Measurements from ENCODE around the gene PDLIM5. TPM values are rescaled to one million over a fixed set of nuclear protein-coding genes. Genes with fewer than 3 reads are reported as not detected.

The PDLIM5 gene
- total and polyA plus RNA-seq, 9 donors, result 154 to 282 (median 221) TPM

DNA sequence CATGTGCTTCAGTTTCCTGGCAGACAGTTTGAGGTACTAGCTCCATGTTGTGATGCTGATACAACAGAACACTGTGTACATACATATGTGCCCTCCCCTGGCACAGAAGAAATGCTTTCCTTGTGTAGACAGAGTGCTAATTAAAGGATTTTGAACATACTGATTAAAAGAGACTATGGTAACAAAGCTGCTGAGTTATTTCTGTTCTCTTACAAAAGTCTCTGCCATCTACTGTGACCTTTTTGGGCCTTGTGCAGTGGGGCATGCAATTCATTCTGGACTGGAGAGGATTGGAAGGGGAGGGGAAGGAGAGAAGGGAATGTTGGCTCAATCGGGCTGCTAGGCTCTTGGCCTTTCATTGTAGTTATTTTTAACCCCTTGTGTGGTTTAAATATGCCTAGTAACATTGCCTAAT is 6.0 kb downstream of the PDLIM5 start:
- H3K9me3 ChIP-seq (replicated peaks; ENCODE audit: control insufficient read depth, low read depth, low read length), result no peaks in the 10 kb centered on the region
- peak overlapping the region; percentile 39 for H3K27ac ChIP-seq (ENCODE audit: low read length)
- H3K36me3 ChIP-seq (ENCODE audit: control insufficient read depth, insufficient read depth, low read length), result no peaks in the 10 kb centered on the region
- peak; percentile 52 for DNase-seq
- peaks cover 5% of the 10 kb centered on the region for H3K4me1 ChIP-seq (ENCODE audit: control insufficient read depth, insufficient read depth, low read length)
- no peaks in the 10 kb centered on the region for H3K27me3 ChIP-seq (ENCODE audit: control insufficient read depth, insufficient read depth, low read length)
- H3K4me3 ChIP-seq (ENCODE audit: low read length), result no peak overlapping the region
- 0% methylated on average over 1 of the region's 1 CpG for WGBS (ENCODE audit: insufficient coverage)

DNA sequence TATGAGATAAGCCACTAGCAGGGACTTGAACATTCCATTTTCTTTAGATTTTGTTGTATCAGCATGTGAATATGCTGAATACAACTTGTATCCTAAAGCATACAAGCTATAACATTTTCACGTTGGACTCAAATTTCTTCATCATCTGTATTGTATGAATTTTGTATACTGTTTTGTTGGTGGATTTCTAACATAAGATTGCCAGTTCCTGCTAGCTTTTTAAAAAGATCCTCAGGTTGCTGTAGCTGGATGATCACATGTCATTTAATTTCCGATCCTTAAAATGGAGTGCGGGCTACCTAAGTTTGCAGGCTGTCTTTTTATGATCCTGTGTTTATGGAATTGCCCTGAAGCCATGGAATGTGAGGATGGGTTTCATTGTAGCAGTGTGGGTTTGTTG is 6.9 kb downstream of the PDLIM5 start:
- H3K4me3 ChIP-seq (ENCODE audit: low read length), result no peak overlapping the region
- no peaks in the 10 kb centered on the region for H3K27me3 ChIP-seq (ENCODE audit: control insufficient read depth, insufficient read depth, low read length)
- no peak for DNase-seq
- H3K4me1 ChIP-seq (ENCODE audit: control insufficient read depth, insufficient read depth, low read length), result peaks cover 5% of the 10 kb centered on the region
- H3K36me3 ChIP-seq (ENCODE audit: control insufficient read depth, insufficient read depth, low read length), result no peaks in the 10 kb centered on the region
- no peaks in the 10 kb centered on the region for H3K9me3 ChIP-seq (replicated peaks; ENCODE audit: control insufficient read depth, low read depth, low read length)
- no peak overlapping the region for H3K27ac ChIP-seq (ENCODE audit: low read length)
- WGBS (ENCODE audit: insufficient coverage), result 80% methylated on average over 1 of the region's 3 CpGs

GRCh38 chr4:94459462-94460161 is 7.9 kb downstream of the PDLIM5 start:
- no peak overlapping the region for H3K4me3 ChIP-seq (ENCODE audit: low read length)
- no peaks in the 10 kb centered on the region for H3K27me3 ChIP-seq (ENCODE audit: control insufficient read depth, insufficient read depth, low read length)
- DNase-seq, result peak; percentile 57
- no peaks in the 10 kb centered on the region for H3K36me3 ChIP-seq (ENCODE audit: control insufficient read depth, insufficient read depth, low read length)
- H3K4me1 ChIP-seq (ENCODE audit: control insufficient read depth, insufficient read depth, low read length), result peaks cover 5% of the 10 kb centered on the region
- no peak overlapping the region for H3K27ac ChIP-seq (ENCODE audit: low read length)
- H3K9me3 ChIP-seq (replicated peaks; ENCODE audit: control insufficient read depth, low read depth, low read length), result no peaks in the 10 kb centered on the region
- WGBS (ENCODE audit: insufficient coverage), result no CpG with 5 or more reads among the region's 4 CpGs

DNA sequence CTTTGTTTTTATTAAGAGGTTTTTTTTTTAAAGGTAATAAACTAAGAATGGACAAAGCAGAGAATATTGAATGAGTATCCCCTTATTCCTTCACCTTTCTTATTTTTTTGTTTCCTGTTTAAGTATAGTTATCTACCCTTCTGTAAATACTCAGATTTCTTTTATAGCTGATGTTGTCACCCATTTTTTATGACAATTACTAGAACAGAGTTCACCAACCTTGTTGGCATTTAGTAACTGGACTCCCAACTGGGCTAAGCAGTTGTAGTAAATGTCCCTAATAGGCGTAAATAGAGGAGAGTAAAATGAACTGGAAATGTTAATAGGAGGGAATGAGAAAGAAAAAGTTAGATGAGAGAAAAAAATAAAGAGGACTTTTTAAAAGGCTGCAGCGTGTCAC is 9.8 kb downstream of the PDLIM5 start:
- no peak for DNase-seq
- 100% methylated on average over 2 of the region's 2 CpGs for WGBS (ENCODE audit: insufficient coverage)
- Histone ChIP-seq H3K4me1 (ENCODE audit: control insufficient read depth, insufficient read depth, low read length) (peaks cover 5% of the 10 kb centered on the region), H3K27ac (ENCODE audit: low read length) (no peak overlapping the region), H3K4me3 (ENCODE audit: low read length) (no peak overlapping the region), H3K27me3 (ENCODE audit: control insufficient read depth, insufficient read depth, low read length) (no peaks in the 10 kb centered on the region), H3K36me3 (ENCODE audit: control insufficient read depth, insufficient read depth, low read length) (peaks cover 2% of the 10 kb centered on the region), H3K9me3 (replicated peaks; ENCODE audit: control insufficient read depth, low read depth, low read length) (no peaks in the 10 kb centered on the region)

DNA sequence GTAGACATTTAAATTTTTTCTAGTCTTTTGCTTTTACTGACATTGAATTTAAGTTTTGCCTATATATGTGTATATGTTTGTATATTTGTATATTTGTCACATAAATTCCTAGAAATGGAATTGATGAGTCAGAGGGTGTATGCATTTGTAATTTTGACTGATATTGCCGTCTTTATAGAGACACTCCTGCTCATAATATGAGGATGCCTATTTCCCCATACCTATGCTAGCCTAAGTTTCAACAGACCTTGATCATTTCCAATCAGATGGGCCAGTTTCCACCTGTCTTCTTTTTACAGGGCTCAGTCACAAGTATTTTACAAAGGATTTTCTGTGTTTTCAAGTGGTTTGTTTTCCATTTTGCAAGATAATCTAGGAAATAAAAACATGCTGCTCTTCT is 10.8 kb downstream of the PDLIM5 start:
- no CpG with 5 or more reads among the region's 1 CpG for WGBS (ENCODE audit: insufficient coverage)

DNA sequence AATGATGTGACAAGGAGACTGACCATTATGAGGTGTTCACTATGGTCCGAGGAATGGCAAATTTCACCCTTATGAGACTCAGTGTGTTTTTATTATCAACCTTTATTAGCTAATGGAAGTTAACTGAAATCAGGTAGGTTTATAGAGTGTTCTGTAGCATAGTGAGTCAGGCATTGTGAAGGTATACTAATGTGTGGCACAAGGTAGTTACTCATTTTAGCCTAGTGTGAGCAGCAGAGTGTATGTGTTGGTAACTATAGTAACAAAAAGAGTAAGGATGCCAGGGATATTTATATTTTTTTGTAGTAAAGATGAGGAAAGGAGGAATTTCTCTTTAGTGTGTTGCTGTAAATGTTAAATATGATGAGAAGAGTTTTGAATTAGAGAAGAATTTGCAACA is 12.0 kb downstream of the PDLIM5 start:
- Histone ChIP-seq H3K27ac (ENCODE audit: low read length) (no peak overlapping the region), H3K4me1 (ENCODE audit: control insufficient read depth, insufficient read depth, low read length) (peaks cover 2% of the 10 kb centered on the region), H3K36me3 (ENCODE audit: control insufficient read depth, insufficient read depth, low read length) (peaks cover 2% of the 10 kb centered on the region), H3K9me3 (replicated peaks; ENCODE audit: control insufficient read depth, low read depth, low read length) (no peaks in the 10 kb centered on the region), H3K27me3 (ENCODE audit: control insufficient read depth, insufficient read depth, low read length) (no peaks in the 10 kb centered on the region), H3K4me3 (ENCODE audit: low read length) (no peak overlapping the region)
- DNase-seq, result no peak
- WGBS (ENCODE audit: insufficient coverage), result no CpG with 5 or more reads among the region's 1 CpG

More for the DNA sequence above, 10.8 kb downstream of the PDLIM5 start:
- Histone ChIP-seq H3K27me3 (ENCODE audit: control insufficient read depth, insufficient read depth, low read length) (no peaks in the 10 kb centered on the region), H3K4me3 (ENCODE audit: low read length) (no peak overlapping the region), H3K4me1 (ENCODE audit: control insufficient read depth, insufficient read depth, low read length) (peaks cover 5% of the 10 kb centered on the region), H3K9me3 (replicated peaks; ENCODE audit: control insufficient read depth, low read depth, low read length) (no peaks in the 10 kb centered on the region), H3K27ac (ENCODE audit: low read length) (no peak overlapping the region), H3K36me3 (ENCODE audit: control insufficient read depth, insufficient read depth, low read length) (peaks cover 2% of the 10 kb centered on the region)
- no peak for DNase-seq

DNA sequence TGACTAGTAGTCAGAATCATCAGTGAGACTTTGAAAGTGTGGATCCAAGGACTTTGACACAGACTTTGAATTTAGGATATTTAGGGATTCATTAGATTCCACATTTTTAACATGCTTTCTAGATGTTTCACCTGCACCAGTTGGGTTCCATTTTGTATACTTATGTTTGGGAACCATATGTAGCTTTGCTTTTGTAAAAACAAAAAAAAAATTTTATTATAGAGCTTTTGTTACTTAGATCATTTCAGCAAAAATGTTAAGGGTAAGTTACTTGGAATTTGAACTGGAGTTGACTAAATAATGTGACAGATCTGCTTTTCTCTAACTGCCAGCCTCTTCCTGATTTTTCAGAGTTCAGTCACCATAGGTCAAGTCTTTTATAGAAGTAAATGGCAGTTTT is 14.6 kb downstream of the PDLIM5 start:
- H3K27ac ChIP-seq (ENCODE audit: low read length), result no peak overlapping the region
- H3K4me1 ChIP-seq (ENCODE audit: control insufficient read depth, insufficient read depth, low read length), result no peaks in the 10 kb centered on the region
- peaks cover 2% of the 10 kb centered on the region for H3K36me3 ChIP-seq (ENCODE audit: control insufficient read depth, insufficient read depth, low read length)
- H3K4me3 ChIP-seq (ENCODE audit: low read length), result no peak overlapping the region
- no peaks in the 10 kb centered on the region for H3K9me3 ChIP-seq (replicated peaks; ENCODE audit: control insufficient read depth, low read depth, low read length)
- H3K27me3 ChIP-seq (ENCODE audit: control insufficient read depth, insufficient read depth, low read length), result no peaks in the 10 kb centered on the region
- DNase-seq, result no peak

GRCh38 chr4:94466923-94467322 is 15.2 kb downstream of the PDLIM5 start:
- no peaks in the 10 kb centered on the region for H3K9me3 ChIP-seq (replicated peaks; ENCODE audit: control insufficient read depth, low read depth, low read length)
- 100% methylated on average over 1 of the region's 2 CpGs for WGBS (ENCODE audit: insufficient coverage)
- H3K36me3 ChIP-seq (ENCODE audit: control insufficient read depth, insufficient read depth, low read length), result peaks cover 2% of the 10 kb centered on the region
- DNase-seq, result no peak
- no peak overlapping the region for H3K27ac ChIP-seq (ENCODE audit: low read length)
- no peaks in the 10 kb centered on the region for H3K4me1 ChIP-seq (ENCODE audit: control insufficient read depth, insufficient read depth, low read length)
- no peak overlapping the region for H3K4me3 ChIP-seq (ENCODE audit: low read length)
- no peaks in the 10 kb centered on the region for H3K27me3 ChIP-seq (ENCODE audit: control insufficient read depth, insufficient read depth, low read length)

- H3K4me1 ChIP-seq (ENCODE audit: control insufficient read depth, insufficient read depth, low read length), result no peaks in the 10 kb centered on the region
- H3K36me3 ChIP-seq (ENCODE audit: control insufficient read depth, insufficient read depth, low read length), result peaks cover 2% of the 10 kb centered on the region
- H3K9me3 ChIP-seq (replicated peaks; ENCODE audit: control insufficient read depth, low read depth, low read length), result no peaks in the 10 kb centered on the region
- no peak overlapping the region for H3K4me3 ChIP-seq (ENCODE audit: low read length)
- no CpG with 5 or more reads among the region's 4 CpGs for WGBS (ENCODE audit: insufficient coverage)
- no peaks in the 10 kb centered on the region for H3K27me3 ChIP-seq (ENCODE audit: control insufficient read depth, insufficient read depth, low read length)
- H3K27ac ChIP-seq (ENCODE audit: low read length), result no peak overlapping the region
- DNase-seq, result no peak
Observed at GRCh38 chr4:94468093-94468769, 16.5 kb downstream of the PDLIM5 start.

GRCh38 chr4:94469221-94469784 is 17.6 kb downstream of the PDLIM5 start:
- Histone ChIP-seq H3K9me3 (replicated peaks; ENCODE audit: control insufficient read depth, low read depth, low read length) (no peaks in the 10 kb centered on the region), H3K4me1 (ENCODE audit: control insufficient read depth, insufficient read depth, low read length) (no peaks in the 10 kb centered on the region), H3K27me3 (ENCODE audit: control insufficient read depth, insufficient read depth, low read length) (no peaks in the 10 kb centered on the region), H3K4me3 (ENCODE audit: low read length) (no peak overlapping the region), H3K27ac (ENCODE audit: low read length) (no peak overlapping the region), H3K36me3 (ENCODE audit: control insufficient read depth, insufficient read depth, low read length) (peaks cover 2% of the 10 kb centered on the region)
- WGBS (ENCODE audit: insufficient coverage), result 57% methylated on average over 1 of the region's 1 CpG
- DNase-seq, result no peak

Data from muscle of leg (tissue), 11 donors.